Transverse colon (tissue), 4 donors: ENCODE data around the gene NMRAL1.

ENCODE experiments used
- EP300 ChIP-seq: sonication (generic); formaldehyde crosslinking; IDR thresholded peaks from one replicate; pipeline ENCODE4 v1.6.1; 2017; ENCODE audit warnings: antibody characterized with exemption, low read depth
- POLR2A ChIP-seq: fragments of 450-650 bp; IDR thresholded peaks from one replicate; pipeline ENCODE4 v1.6.1; 2016; ENCODE audit warnings: antibody characterized with exemption, mild to moderate bottlenecking, moderate library complexity
- POLR2AphosphoS5 ChIP-seq, 3 donors: sonication (generic); formaldehyde crosslinking; IDR thresholded peaks; one replicate each; pipeline ENCODE4 v1.6.1; 2016; ENCODE audit warnings: antibody characterized with exemption in 3 of 3
- TF ChIP-seq, protein P1 (sequence below), 5 experiments: fragments of 200-600 bp in 3 of 5; fragments of 450-650 bp in 2 of 5; sonication (generic) in 3 of 5; IDR thresholded peaks; 1 replicate in 2 of 5; 2 replicates in 3 of 5; pipeline ENCODE4 v1.5.1; 2016 to 2017; ENCODE audit warnings: antibody characterized with exemption in 5 of 5, inconsistent platforms in 3 of 5, mild to moderate bottlenecking in 2 of 5, moderate library complexity in 1 of 5

GRCh38 chr16:4471869-4472268, 2.6 kb downstream of the NMRAL1 start:
- TF ChIP-seq EP300 (no peak), POLR2A (no peak), POLR2AphosphoS5 (IDR thresholded peaks at IDR 0.05) (no peak)
- TF ChIP-seq, protein P1, sequence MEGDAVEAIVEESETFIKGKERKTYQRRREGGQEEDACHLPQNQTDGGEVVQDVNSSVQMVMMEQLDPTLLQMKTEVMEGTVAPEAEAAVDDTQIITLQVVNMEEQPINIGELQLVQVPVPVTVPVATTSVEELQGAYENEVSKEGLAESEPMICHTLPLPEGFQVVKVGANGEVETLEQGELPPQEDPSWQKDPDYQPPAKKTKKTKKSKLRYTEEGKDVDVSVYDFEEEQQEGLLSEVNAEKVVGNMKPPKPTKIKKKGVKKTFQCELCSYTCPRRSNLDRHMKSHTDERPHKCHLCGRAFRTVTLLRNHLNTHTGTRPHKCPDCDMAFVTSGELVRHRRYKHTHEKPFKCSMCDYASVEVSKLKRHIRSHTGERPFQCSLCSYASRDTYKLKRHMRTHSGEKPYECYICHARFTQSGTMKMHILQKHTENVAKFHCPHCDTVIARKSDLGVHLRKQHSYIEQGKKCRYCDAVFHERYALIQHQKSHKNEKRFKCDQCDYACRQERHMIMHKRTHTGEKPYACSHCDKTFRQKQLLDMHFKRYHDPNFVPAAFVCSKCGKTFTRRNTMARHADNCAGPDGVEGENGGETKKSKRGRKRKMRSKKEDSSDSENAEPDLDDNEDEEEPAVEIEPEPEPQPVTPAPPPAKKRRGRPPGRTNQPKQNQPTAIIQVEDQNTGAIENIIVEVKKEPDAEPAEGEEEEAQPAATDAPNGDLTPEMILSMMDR (IDR thresholded peaks at IDR 0.05) = no peak
